Left lung (tissue), 10 donors: ENCODE measurements around the gene RGS7BP. TPM values are rescaled to one million over a fixed set of nuclear protein-coding genes. Genes with fewer than 3 reads are reported as not detected.
A peak's percentile ranks its signal among the peaks of the same experiment; 100 is the strongest.

ENCODE experiments used
- ATAC-seq: fragments of 200-7000 bp; cut with Tn5 transposase; one replicate; pipeline ENCODE4 v1.9.1; 2020; ENCODE audit warnings: moderate library complexity
- DNase-seq, 4 donors: peaks; one replicate each; pipeline ENCODE4 v3.0.0-alpha.2; 2013 to 2020
- H3K27ac ChIP-seq, 2 donors: fragments of 200-600 bp; sonication (generic) in 1 of 2; one replicate each; pipeline versions ENCODE4 v1.5.0 to v1.8.0; 2020 to 2021
- H3K27me3 ChIP-seq, 2 donors: fragments of 200-600 bp; sonication (generic) in 1 of 2; one replicate each; pipeline versions ENCODE4 v1.5.0 to v1.8.0; 2020 to 2021
- H3K36me3 ChIP-seq, 2 donors: fragments of 200-600 bp; sonication (generic) in 1 of 2; one replicate each; pipeline versions ENCODE4 v1.5.0 to v1.8.0; 2020 to 2021
- H3K4me1 ChIP-seq, 2 donors: fragments of 200-600 bp; one replicate each; pipeline ENCODE4 v1.8.0; 2021
- H3K4me3 ChIP-seq, 2 donors: fragments of 200-600 bp; sonication (generic) in 1 of 2; one replicate each; pipeline versions ENCODE4 v1.5.0 to v1.8.0; 2020 to 2021; ENCODE audit warnings: mild to moderate bottlenecking in 1 of 2
- H3K9me3 ChIP-seq, 2 donors: fragments of 200-600 bp; sonication (generic) in 1 of 2; one replicate each; pipeline versions ENCODE4 v1.5.0 to v1.8.0; 2020 to 2021
- intact Hi-C, 2 donors: fragments of 100-400 bp; cut with DNase I; formaldehyde crosslinking; loops; one replicate each; pipeline versions ENCODE4 v1.11.2 to v1.14.2; 2022
- polyA plus RNA-seq, 6 donors: library from polyadenylated mRNA; unstranded; fragments of 120-200 nt; gene quantifications; one replicate each; pipeline ENCODE4 v1.2.1, GENCODE V29; 2013; ENCODE audit not compliant: insufficient read length in 6 of 6
- total RNA-seq, 2 donors: library from RNA; stranded (reverse); fragmentation: NEBNext Ultra II Directional; extraction: Animal tissue kit (Norgen Biotek cat#: 25700); gene quantifications; one replicate each; pipeline ENCODE4 v1.2.1, GENCODE V29; 2021
- TF ChIP-seq, protein P1 (sequence below), 2 donors: fragments of 200-600 bp; sonication (generic) in 1 of 2; IDR thresholded peaks; one replicate each; pipeline versions ENCODE4 v1.5.0 to v1.8.0; 2021; ENCODE audit warnings: antibody characterized with exemption in 2 of 2
- donor health status: DM: no; HTN: yes; CAD: no.
- donor health status: DM: no; HTN: no; CAD: no.

Gene RGS7BP
- total and polyA plus RNA-seq, 8 donors: 1.6 to 28.9 (median 21.9) TPM

DNA sequence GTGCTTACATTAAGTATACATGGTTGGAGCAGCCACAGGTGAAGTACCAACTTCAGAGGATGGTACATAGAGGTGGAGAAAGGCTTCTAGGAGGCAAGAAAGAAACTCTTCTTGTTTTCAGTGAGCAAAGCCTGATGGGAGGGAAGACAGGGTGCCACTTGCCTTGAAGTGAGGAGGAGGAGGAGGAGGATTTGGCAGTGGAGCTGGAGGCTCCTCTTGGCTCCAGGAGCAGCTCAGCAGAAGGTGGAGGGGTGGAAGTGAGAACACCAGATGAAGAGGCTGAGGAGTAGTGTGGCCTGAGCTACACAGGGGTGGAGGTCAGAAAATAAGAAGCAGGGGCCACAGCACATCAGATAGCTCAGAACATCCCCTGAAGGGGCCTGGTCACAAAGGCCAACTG lies 93.4 kb downstream of the RGS7BP start:
- no peak for ATAC-seq
- TF ChIP-seq, protein P1, sequence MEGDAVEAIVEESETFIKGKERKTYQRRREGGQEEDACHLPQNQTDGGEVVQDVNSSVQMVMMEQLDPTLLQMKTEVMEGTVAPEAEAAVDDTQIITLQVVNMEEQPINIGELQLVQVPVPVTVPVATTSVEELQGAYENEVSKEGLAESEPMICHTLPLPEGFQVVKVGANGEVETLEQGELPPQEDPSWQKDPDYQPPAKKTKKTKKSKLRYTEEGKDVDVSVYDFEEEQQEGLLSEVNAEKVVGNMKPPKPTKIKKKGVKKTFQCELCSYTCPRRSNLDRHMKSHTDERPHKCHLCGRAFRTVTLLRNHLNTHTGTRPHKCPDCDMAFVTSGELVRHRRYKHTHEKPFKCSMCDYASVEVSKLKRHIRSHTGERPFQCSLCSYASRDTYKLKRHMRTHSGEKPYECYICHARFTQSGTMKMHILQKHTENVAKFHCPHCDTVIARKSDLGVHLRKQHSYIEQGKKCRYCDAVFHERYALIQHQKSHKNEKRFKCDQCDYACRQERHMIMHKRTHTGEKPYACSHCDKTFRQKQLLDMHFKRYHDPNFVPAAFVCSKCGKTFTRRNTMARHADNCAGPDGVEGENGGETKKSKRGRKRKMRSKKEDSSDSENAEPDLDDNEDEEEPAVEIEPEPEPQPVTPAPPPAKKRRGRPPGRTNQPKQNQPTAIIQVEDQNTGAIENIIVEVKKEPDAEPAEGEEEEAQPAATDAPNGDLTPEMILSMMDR (IDR thresholded peaks at IDR 0.05): no peak
- intact Hi-C loops: no loop called here
- H3K36me3 ChIP-seq: no peaks in the 10 kb centered on the region
- H3K27me3 ChIP-seq: no peaks in the 10 kb centered on the region
- no peaks in the 10 kb centered on the region for H3K4me1 ChIP-seq
- H3K4me3 ChIP-seq: no peak overlapping the region
- no peak overlapping the region for H3K27ac ChIP-seq
- no peak for DNase-seq
- H3K9me3 ChIP-seq: no peaks in the 10 kb centered on the region

- no peaks in the 10 kb centered on the region for H3K36me3 ChIP-seq
- H3K4me1 ChIP-seq: no peaks in the 10 kb centered on the region
- ATAC-seq (no peak), DNase-seq (peak in 2 of 4 donors; percentile 16 to 19)
- H3K4me3 ChIP-seq: no peak overlapping the region
- no peak overlapping the region for H3K27ac ChIP-seq
- no peaks in the 10 kb centered on the region for H3K9me3 ChIP-seq
- H3K27me3 ChIP-seq: no peaks in the 10 kb centered on the region
- intact Hi-C loops: loop anchor here in 1 of 2 donors (10.0 kb wide), 1 partner anchor 459 kb away; no protein-coding TSS in a partner anchor
- TF ChIP-seq, protein P1 (IDR thresholded peaks at IDR 0.05): no peak
Measured at GRCh38 chr5:64603676-64604075, 97.9 kb downstream of the RGS7BP start.

DNA sequence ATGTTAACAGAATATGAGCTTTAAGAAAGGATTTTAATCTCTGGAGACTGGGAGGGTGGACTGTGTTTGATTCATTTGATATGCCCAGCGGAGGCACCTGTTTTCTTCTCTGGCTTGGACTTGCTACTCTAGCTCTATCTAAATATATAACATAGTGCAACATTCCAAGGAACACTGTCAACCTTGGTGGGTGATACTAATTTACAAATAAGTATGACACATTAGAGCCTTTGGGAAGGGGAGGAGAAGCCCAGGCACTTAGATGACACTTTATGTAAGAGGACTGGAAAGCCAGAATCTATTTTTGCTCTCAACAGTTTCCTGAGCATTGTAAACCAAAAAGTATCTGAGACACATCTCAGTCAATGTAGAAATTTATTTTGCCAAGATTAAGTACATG lies 101.1 kb downstream of the RGS7BP start:
- no peak for DNase-seq
- TF ChIP-seq, protein P1 (IDR thresholded peaks at IDR 0.05): no peak
- H3K4me1 ChIP-seq: no peaks in the 10 kb centered on the region
- no peaks in the 10 kb centered on the region for H3K9me3 ChIP-seq
- H3K4me3 ChIP-seq: no peak overlapping the region
- no peak for ATAC-seq
- intact Hi-C loops: loop anchor here in 1 of 2 donors (10.0 kb wide), 1 partner anchor 462 kb away; no protein-coding TSS in a partner anchor
- no peaks in the 10 kb centered on the region for H3K36me3 ChIP-seq
- H3K27ac ChIP-seq: no peak overlapping the region
- H3K27me3 ChIP-seq: no peaks in the 10 kb centered on the region

DNA sequence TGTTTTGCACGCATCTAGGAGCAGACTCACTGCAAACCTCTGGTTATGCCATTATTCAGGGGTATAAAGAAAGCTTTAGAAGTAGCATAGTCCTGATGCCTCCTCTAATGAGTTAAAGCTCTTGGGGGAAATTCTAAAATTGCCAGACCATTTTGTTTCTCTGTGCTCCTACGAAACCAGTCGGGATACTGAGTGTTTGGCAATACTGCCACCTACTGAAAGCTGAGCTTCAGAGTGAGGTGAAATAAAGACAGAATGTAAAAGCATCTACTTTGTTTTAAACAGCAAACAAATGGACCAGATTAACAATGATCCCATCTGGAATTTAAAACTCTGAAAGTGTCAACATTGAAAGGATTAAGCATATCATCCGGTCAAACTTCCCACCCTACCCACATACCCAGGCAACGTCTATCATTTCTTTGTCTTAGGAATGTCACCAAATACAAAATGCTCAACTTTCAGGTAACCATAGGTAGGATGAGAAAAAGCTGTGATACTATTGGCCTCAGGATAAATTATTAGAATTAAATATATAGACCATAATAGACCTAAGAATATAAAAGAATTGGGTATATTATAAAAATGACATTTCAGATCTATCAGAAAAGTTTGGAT lies 106.6 kb downstream of the RGS7BP start:
- no peaks in the 10 kb centered on the region for H3K27me3 ChIP-seq
- ATAC-seq (peak; percentile 84), DNase-seq (peak in 2 of 4 donors; percentile 54 to 82)
- no peaks in the 10 kb centered on the region for H3K4me1 ChIP-seq
- H3K4me3 ChIP-seq: no peak overlapping the region
- TF ChIP-seq, protein P1 (IDR thresholded peaks at IDR 0.05): peak; percentile 17 to 60
- H3K9me3 ChIP-seq: no peaks in the 10 kb centered on the region
- H3K27ac ChIP-seq: no peak overlapping the region
- intact Hi-C loops: loop anchor here in 1 of 2 donors (5.0 kb wide), 1 partner anchor 380 kb away; no protein-coding TSS in a partner anchor
- H3K36me3 ChIP-seq: no peaks in the 10 kb centered on the region

DNA sequence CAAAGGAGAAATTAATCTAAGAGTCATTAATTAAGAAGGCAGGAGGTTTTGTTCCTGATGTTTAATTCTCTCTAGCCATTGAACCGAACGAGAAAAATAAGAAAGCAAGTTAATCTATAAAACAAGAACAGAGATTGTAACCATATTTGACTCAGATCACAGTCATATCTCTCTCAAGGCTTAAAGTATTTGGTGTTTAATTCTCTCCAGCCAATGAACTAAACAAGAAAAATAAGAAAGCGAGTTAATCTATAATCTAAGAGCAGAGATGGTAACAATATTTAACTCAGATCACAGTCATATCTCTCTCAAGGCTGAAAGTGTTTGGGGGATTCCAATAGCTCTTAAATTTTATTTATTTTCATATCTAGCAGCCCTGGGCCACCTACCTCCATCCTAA lies 110.1 kb downstream of the RGS7BP start:
- TF ChIP-seq, protein P1 (IDR thresholded peaks at IDR 0.05): no peak
- intact Hi-C loops: no loop called here
- DNase-seq: no peak

More for the DNA sequence above, 110.1 kb downstream of the RGS7BP start:
- H3K4me3 ChIP-seq: no peak overlapping the region
- no peaks in the 10 kb centered on the region for H3K27me3 ChIP-seq
- no peaks in the 10 kb centered on the region for H3K36me3 ChIP-seq
- ATAC-seq: no peak
- no peaks in the 10 kb centered on the region for H3K9me3 ChIP-seq
- no peak overlapping the region for H3K27ac ChIP-seq
- no peaks in the 10 kb centered on the region for H3K4me1 ChIP-seq
